Ovary (tissue), 3 donors: ENCODE results near the gene RMP24.

Source experiments
- POLR2A ChIP-seq: fragments of 450-650 bp; IDR thresholded peaks from one replicate; pipeline ENCODE4 v1.6.1; 2017; ENCODE audit warnings: antibody characterized with exemption, mild to moderate bottlenecking, moderate library complexity
- TF ChIP-seq, protein P1 (sequence below), 3 donors: fragments of 450-650 bp in 2 of 3; fragments of 200-600 bp in 1 of 3; IDR thresholded peaks; one replicate each; pipeline versions ENCODE4 v1.5.1 to v1.8.0; 2016 to 2022; ENCODE audit warnings: antibody characterized with exemption in 3 of 3, mild to moderate bottlenecking in 1 of 3
- donor health status: DM: no; HTN: no; CAD: no.

DNA sequence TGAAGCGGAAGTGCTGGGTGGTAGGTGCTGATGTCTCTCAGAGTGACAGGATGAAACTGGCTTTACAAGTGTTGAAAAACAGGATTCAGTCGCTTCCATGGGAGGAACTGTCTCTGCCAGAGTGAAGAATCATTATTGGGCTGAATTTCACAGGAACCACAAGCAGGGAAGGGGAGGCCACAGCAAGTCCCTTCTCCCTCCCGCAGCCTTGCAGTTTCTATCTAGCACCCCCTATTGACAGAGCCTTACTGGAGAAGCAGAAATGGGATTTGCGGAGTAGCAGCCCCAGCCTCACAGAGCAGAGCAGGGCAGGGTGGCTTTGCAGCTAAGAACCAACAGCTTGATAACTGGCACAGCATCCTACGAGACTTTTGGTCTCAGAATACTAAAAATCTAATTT lies 33.3 kb upstream of the RMP24 start:
- TF ChIP-seq POLR2A, result no peak
- TF ChIP-seq, protein P1, sequence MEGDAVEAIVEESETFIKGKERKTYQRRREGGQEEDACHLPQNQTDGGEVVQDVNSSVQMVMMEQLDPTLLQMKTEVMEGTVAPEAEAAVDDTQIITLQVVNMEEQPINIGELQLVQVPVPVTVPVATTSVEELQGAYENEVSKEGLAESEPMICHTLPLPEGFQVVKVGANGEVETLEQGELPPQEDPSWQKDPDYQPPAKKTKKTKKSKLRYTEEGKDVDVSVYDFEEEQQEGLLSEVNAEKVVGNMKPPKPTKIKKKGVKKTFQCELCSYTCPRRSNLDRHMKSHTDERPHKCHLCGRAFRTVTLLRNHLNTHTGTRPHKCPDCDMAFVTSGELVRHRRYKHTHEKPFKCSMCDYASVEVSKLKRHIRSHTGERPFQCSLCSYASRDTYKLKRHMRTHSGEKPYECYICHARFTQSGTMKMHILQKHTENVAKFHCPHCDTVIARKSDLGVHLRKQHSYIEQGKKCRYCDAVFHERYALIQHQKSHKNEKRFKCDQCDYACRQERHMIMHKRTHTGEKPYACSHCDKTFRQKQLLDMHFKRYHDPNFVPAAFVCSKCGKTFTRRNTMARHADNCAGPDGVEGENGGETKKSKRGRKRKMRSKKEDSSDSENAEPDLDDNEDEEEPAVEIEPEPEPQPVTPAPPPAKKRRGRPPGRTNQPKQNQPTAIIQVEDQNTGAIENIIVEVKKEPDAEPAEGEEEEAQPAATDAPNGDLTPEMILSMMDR (IDR thresholded peaks at IDR 0.05), result no peak
